DMS114 treated with DMSO at 0.1 percent for 48 hours (cell line): ENCODE data around the gene CRYBG3.

ENCODE experiments used
- DNase-seq: peaks from one replicate; lab custom pipeline; 2025; ENCODE audit not compliant: unreplicated experiment; lab: John Stamatoyannopoulos, UW

The CRYBG3 gene

GRCh38 chr3:97835761-97836160, 13.9 kb downstream of the CRYBG3 start:
- no peak for DNase-seq

GRCh38 chr3:97838393-97838792, 16.6 kb downstream of the CRYBG3 start:
- DNase-seq: no peak

GRCh38 chr3:97839944-97840343, 18.1 kb downstream of the CRYBG3 start:
- no peak for DNase-seq

- DNase-seq: no peak
Measured at GRCh38 chr3:97841304-97841703, 19.5 kb downstream of the CRYBG3 start.

- no peak for DNase-seq
Measured at GRCh38 chr3:97841956-97842355, 20.1 kb downstream of the CRYBG3 start.

- no peak for DNase-seq
Measured at GRCh38 chr3:97848779-97849178, 27.0 kb downstream of the CRYBG3 start.

GRCh38 chr3:97857401-97857800, 35.6 kb downstream of the CRYBG3 start:
- DNase-seq: no peak

GRCh38 chr3:97860364-97860763, 38.6 kb downstream of the CRYBG3 start:
- no peak for DNase-seq

- DNase-seq: no peak
Measured at GRCh38 chr3:97862582-97862981, 40.8 kb downstream of the CRYBG3 start.

GRCh38 chr3:97863031-97863430, 41.2 kb downstream of the CRYBG3 start:
- no peak for DNase-seq

- no peak for DNase-seq
Measured at GRCh38 chr3:97863775-97864174, 42.0 kb downstream of the CRYBG3 start.

- DNase-seq: no peak
Measured at GRCh38 chr3:97871186-97871585, 49.4 kb downstream of the CRYBG3 start.

GRCh38 chr3:97871801-97872524, 50.2 kb downstream of the CRYBG3 start:
- no peak for DNase-seq

- DNase-seq: no peak
Measured at GRCh38 chr3:97872525-97873042, 50.8 kb downstream of the CRYBG3 start.

GRCh38 chr3:97880267-97880666, 58.5 kb downstream of the CRYBG3 start:
- DNase-seq: no peak

- no peak for DNase-seq
Measured at GRCh38 chr3:97882975-97883598, 61.3 kb downstream of the CRYBG3 start.

- no peak for DNase-seq
Measured at GRCh38 chr3:97883736-97884135, 61.9 kb downstream of the CRYBG3 start.

GRCh38 chr3:97884586-97885123, 62.8 kb downstream of the CRYBG3 start:
- no peak for DNase-seq

GRCh38 chr3:97885931-97886824, 64.4 kb downstream of the CRYBG3 start:
- no peak for DNase-seq

GRCh38 chr3:97889814-97890213, 68.0 kb downstream of the CRYBG3 start:
- DNase-seq: no peak

- no peak for DNase-seq
Measured at GRCh38 chr3:97892852-97893251, 71.0 kb downstream of the CRYBG3 start.
